ENCODE measurements around the gene AKT1S1.

Gene AKT1S1

DNA sequence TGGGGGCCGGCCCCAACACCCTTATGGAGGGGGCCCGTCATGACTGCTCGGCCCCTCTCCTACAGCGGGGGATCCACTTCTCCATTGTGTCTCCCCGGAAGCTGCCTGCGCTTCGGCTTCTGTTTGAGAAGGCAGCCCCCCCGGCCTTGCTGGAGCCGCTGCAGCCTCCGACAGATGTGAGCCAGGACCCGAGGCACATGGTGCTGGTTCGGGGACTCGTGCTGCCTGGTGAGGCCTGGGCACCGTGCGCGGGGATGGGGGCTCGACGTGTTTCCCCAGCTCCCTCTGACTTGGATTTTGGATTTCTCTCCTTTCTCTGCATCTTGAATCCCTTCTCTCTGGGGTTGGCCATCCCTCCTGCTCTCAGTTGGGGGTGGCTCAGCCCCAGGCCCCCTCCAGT is 47.4 kb downstream of the AKT1S1 start:
- H4K8ac ChIP-seq (ENCODE audit: low read depth, low read length): no peak overlapping the region
- peaks cover 5% of the 10 kb centered on the region for H3K79me1 ChIP-seq (ENCODE audit: low read length)
- no peak overlapping the region for H4K5ac ChIP-seq (ENCODE audit: low read length)
- no peaks in the 10 kb centered on the region for H3K27me3 ChIP-seq (ENCODE audit: insufficient read depth, low read length, poor library complexity)
- H3K56ac ChIP-seq (ENCODE audit: low read length): no peak overlapping the region
- no peak overlapping the region for H2BK120ac ChIP-seq (ENCODE audit: low read depth, low read length)
- H3K18ac ChIP-seq (ENCODE audit: low read length): no peak overlapping the region
- no peak overlapping the region for H2BK15ac ChIP-seq (replicated peaks; ENCODE audit: low read depth)
- no peak overlapping the region for H2AK5ac ChIP-seq (ENCODE audit: low read length)
- H3K79me2 ChIP-seq (ENCODE audit: control insufficient read depth, insufficient read depth, low read length): no peaks in the 10 kb centered on the region
- H3K36me3 ChIP-seq (ENCODE audit: control insufficient read depth, insufficient read depth, low read length): peaks cover 1% of the 10 kb centered on the region
- H2BK5ac ChIP-seq (ENCODE audit: low read length): no peak overlapping the region
- H3K4ac ChIP-seq (ENCODE audit: low read depth, low read length): no peak overlapping the region
- no peak overlapping the region for H3K4me2 ChIP-seq (ENCODE audit: low read length)
- H3K27ac ChIP-seq (ENCODE audit: low read depth, low read length): no peak overlapping the region
- H3K9ac ChIP-seq (ENCODE audit: low read length): no peak overlapping the region
- DNase-seq: no peak
- H3K23ac ChIP-seq (ENCODE audit: low read length): no peak overlapping the region
- H3K4me3 ChIP-seq (ENCODE audit: low read length): no peak overlapping the region
- no CpG with 5 or more reads among the region's 18 CpGs for WGBS (ENCODE audit: extremely low coverage, insufficient coverage, low lambda C conversion rate)
- no peaks in the 10 kb centered on the region for H3K4me1 ChIP-seq (ENCODE audit: control insufficient read depth, low read depth, low read length)

DNA sequence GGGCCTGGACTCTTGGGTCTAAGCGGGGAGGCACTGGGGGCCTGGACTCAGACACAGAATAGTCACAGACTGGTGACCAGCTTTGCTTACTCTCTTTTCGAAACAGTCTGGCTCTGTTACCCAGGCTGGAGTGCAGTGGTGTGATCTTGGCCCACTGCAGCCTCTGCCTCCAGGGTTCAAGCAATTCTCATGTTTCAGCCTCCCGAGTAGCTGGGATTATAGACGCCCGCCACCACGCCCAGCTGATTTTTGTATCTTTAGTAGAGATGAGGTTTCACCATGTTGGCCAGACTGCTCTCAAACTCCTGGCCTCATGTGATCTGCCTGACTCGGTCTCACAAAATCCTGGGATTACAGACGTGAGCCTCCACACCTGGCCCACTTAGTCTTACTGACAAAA is 48.0 kb downstream of the AKT1S1 start:
- Histone ChIP-seq H3K4me2 (ENCODE audit: low read length) (no peak overlapping the region), H4K5ac (ENCODE audit: low read length) (no peak overlapping the region), H2BK15ac (replicated peaks; ENCODE audit: low read depth) (no peak overlapping the region), H3K4ac (ENCODE audit: low read depth, low read length) (no peak overlapping the region), H3K36me3 (ENCODE audit: control insufficient read depth, insufficient read depth, low read length) (peaks cover 1% of the 10 kb centered on the region), H3K4me1 (ENCODE audit: control insufficient read depth, low read depth, low read length) (no peaks in the 10 kb centered on the region), H3K4me3 (ENCODE audit: low read length) (no peak overlapping the region), H3K18ac (ENCODE audit: low read length) (no peak overlapping the region), H3K23ac (ENCODE audit: low read length) (no peak overlapping the region), H2AK5ac (ENCODE audit: low read length) (no peak overlapping the region), H3K79me1 (ENCODE audit: low read length) (peaks cover 5% of the 10 kb centered on the region), H2BK5ac (ENCODE audit: low read length) (no peak overlapping the region), H3K56ac (ENCODE audit: low read length) (no peak overlapping the region), H3K27me3 (ENCODE audit: insufficient read depth, low read length, poor library complexity) (no peaks in the 10 kb centered on the region), H4K8ac (ENCODE audit: low read depth, low read length) (no peak overlapping the region), H3K9ac (ENCODE audit: low read length) (no peak overlapping the region), H3K27ac (ENCODE audit: low read depth, low read length) (no peak overlapping the region), H2BK120ac (ENCODE audit: low read depth, low read length) (no peak overlapping the region), H3K79me2 (ENCODE audit: control insufficient read depth, insufficient read depth, low read length) (no peaks in the 10 kb centered on the region)
- no CpG with 5 or more reads among the region's 8 CpGs for WGBS (ENCODE audit: extremely low coverage, insufficient coverage, low lambda C conversion rate)
- DNase-seq: no peak

GRCh38 chr19:49827034-49827433 is 50.1 kb downstream of the AKT1S1 start:
- no peak overlapping the region for H4K8ac ChIP-seq (ENCODE audit: low read depth, low read length)
- H3K4me1 ChIP-seq (ENCODE audit: control insufficient read depth, low read depth, low read length): no peaks in the 10 kb centered on the region
- peaks cover 2% of the 10 kb centered on the region for H3K36me3 ChIP-seq (ENCODE audit: control insufficient read depth, insufficient read depth, low read length)
- H4K5ac ChIP-seq (ENCODE audit: low read length): no peak overlapping the region
- no CpG with 5 or more reads among the region's 14 CpGs for WGBS (ENCODE audit: extremely low coverage, insufficient coverage, low lambda C conversion rate)
- no peaks in the 10 kb centered on the region for H3K27me3 ChIP-seq (ENCODE audit: insufficient read depth, low read length, poor library complexity)
- no peak for DNase-seq
- H2BK15ac ChIP-seq (replicated peaks; ENCODE audit: low read depth): no peak overlapping the region
- H3K56ac ChIP-seq (ENCODE audit: low read length): no peak overlapping the region
- no peak overlapping the region for H2AK5ac ChIP-seq (ENCODE audit: low read length)
- H3K4me3 ChIP-seq (ENCODE audit: low read length): no peak overlapping the region
- no peak overlapping the region for H3K4me2 ChIP-seq (ENCODE audit: low read length)
- peaks cover 11% of the 10 kb centered on the region for H3K79me1 ChIP-seq (ENCODE audit: low read length)
- H3K9ac ChIP-seq (ENCODE audit: low read length): no peak overlapping the region
- H2BK120ac ChIP-seq (ENCODE audit: low read depth, low read length): no peak overlapping the region
- H3K27ac ChIP-seq (ENCODE audit: low read depth, low read length): no peak overlapping the region
- no peak overlapping the region for H3K23ac ChIP-seq (ENCODE audit: low read length)
- H3K18ac ChIP-seq (ENCODE audit: low read length): no peak overlapping the region
- no peak overlapping the region for H3K4ac ChIP-seq (ENCODE audit: low read depth, low read length)
- peaks cover 3% of the 10 kb centered on the region for H3K79me2 ChIP-seq (ENCODE audit: control insufficient read depth, insufficient read depth, low read length)
- no peak overlapping the region for H2BK5ac ChIP-seq (ENCODE audit: low read length)

GRCh38 chr19:49824662-49825061 is 52.5 kb downstream of the AKT1S1 start:
- H3K4me3 ChIP-seq (ENCODE audit: low read length): no peak overlapping the region
- H3K56ac ChIP-seq (ENCODE audit: low read length): no peak overlapping the region
- H3K27me3 ChIP-seq (ENCODE audit: insufficient read depth, low read length, poor library complexity): no peaks in the 10 kb centered on the region
- H2AK5ac ChIP-seq (ENCODE audit: low read length): no peak overlapping the region
- no peak overlapping the region for H3K23ac ChIP-seq (ENCODE audit: low read length)
- H3K36me3 ChIP-seq (ENCODE audit: control insufficient read depth, insufficient read depth, low read length): peaks cover 2% of the 10 kb centered on the region
- H3K27ac ChIP-seq (ENCODE audit: low read depth, low read length): no peak overlapping the region
- H2BK120ac ChIP-seq (ENCODE audit: low read depth, low read length): no peak overlapping the region
- H3K79me2 ChIP-seq (ENCODE audit: control insufficient read depth, insufficient read depth, low read length): peaks cover 3% of the 10 kb centered on the region
- H4K5ac ChIP-seq (ENCODE audit: low read length): no peak overlapping the region
- no CpG with 5 or more reads among the region's 6 CpGs for WGBS (ENCODE audit: extremely low coverage, insufficient coverage, low lambda C conversion rate)
- no peak overlapping the region for H2BK5ac ChIP-seq (ENCODE audit: low read length)
- no peak overlapping the region for H3K4ac ChIP-seq (ENCODE audit: low read depth, low read length)
- H2BK15ac ChIP-seq (replicated peaks; ENCODE audit: low read depth): no peak overlapping the region
- H3K4me2 ChIP-seq (ENCODE audit: low read length): no peak overlapping the region
- H3K4me1 ChIP-seq (ENCODE audit: control insufficient read depth, low read depth, low read length): no peaks in the 10 kb centered on the region
- H3K79me1 ChIP-seq (ENCODE audit: low read length): peaks cover 14% of the 10 kb centered on the region
- DNase-seq: no peak
- no peak overlapping the region for H4K8ac ChIP-seq (ENCODE audit: low read depth, low read length)
- no peak overlapping the region for H3K18ac ChIP-seq (ENCODE audit: low read length)
- H3K9ac ChIP-seq (ENCODE audit: low read length): no peak overlapping the region

DNA sequence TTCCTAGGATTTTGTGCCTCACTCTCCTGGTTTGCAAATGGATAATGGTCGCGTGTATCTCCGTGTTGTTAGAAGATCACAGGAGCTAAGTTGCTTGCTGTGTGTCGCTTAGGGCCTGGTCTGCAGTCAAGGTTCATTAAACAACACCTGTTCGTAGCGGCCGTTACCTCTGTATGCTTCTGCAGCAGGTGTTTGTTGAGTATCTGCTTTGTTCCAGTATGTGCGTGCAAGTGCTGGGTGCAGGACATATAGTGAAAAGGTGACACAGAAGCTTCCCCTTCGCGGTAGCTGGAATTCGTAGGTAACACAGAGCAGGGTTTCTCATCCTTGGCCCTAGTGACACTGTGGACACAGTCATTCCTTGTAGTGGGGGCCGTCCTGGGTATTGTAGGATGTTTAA is 53.7 kb downstream of the AKT1S1 start:
- H3K9ac ChIP-seq (ENCODE audit: low read length): no peak overlapping the region
- peaks cover 18% of the 10 kb centered on the region for H3K79me1 ChIP-seq (ENCODE audit: low read length)
- peaks cover 2% of the 10 kb centered on the region for H3K36me3 ChIP-seq (ENCODE audit: control insufficient read depth, insufficient read depth, low read length)
- peaks cover 14% of the 10 kb centered on the region for H3K79me2 ChIP-seq (ENCODE audit: control insufficient read depth, insufficient read depth, low read length)
- H3K4me2 ChIP-seq (ENCODE audit: low read length): no peak overlapping the region
- H3K4ac ChIP-seq (ENCODE audit: low read depth, low read length): no peak overlapping the region
- H4K8ac ChIP-seq (ENCODE audit: low read depth, low read length): no peak overlapping the region
- H3K18ac ChIP-seq (ENCODE audit: low read length): no peak overlapping the region
- H4K5ac ChIP-seq (ENCODE audit: low read length): no peak overlapping the region
- H2BK5ac ChIP-seq (ENCODE audit: low read length): no peak overlapping the region
- no peak overlapping the region for H2BK15ac ChIP-seq (replicated peaks; ENCODE audit: low read depth)
- no peaks in the 10 kb centered on the region for H3K27me3 ChIP-seq (ENCODE audit: insufficient read depth, low read length, poor library complexity)
- no peak overlapping the region for H3K4me3 ChIP-seq (ENCODE audit: low read length)
- H3K56ac ChIP-seq (ENCODE audit: low read length): no peak overlapping the region
- H3K27ac ChIP-seq (ENCODE audit: low read depth, low read length): no peak overlapping the region
- no CpG with 5 or more reads among the region's 12 CpGs for WGBS (ENCODE audit: extremely low coverage, insufficient coverage, low lambda C conversion rate)
- no peaks in the 10 kb centered on the region for H3K4me1 ChIP-seq (ENCODE audit: control insufficient read depth, low read depth, low read length)
- H3K23ac ChIP-seq (ENCODE audit: low read length): no peak overlapping the region
- H2AK5ac ChIP-seq (ENCODE audit: low read length): no peak overlapping the region
- DNase-seq: no peak
- H2BK120ac ChIP-seq (ENCODE audit: low read depth, low read length): no peak overlapping the region

- H3K18ac ChIP-seq (ENCODE audit: low read length): no peak overlapping the region
- DNase-seq: no peak
- WGBS (ENCODE audit: extremely low coverage, insufficient coverage, low lambda C conversion rate): no CpG with 5 or more reads among the region's 10 CpGs
- H4K5ac ChIP-seq (ENCODE audit: low read length): no peak overlapping the region
- peaks cover 12% of the 10 kb centered on the region for H3K79me1 ChIP-seq (ENCODE audit: low read length)
- no peak overlapping the region for H2AK5ac ChIP-seq (ENCODE audit: low read length)
- H3K4me3 ChIP-seq (ENCODE audit: low read length): no peak overlapping the region
- no peak overlapping the region for H3K23ac ChIP-seq (ENCODE audit: low read length)
- peaks cover 2% of the 10 kb centered on the region for H3K36me3 ChIP-seq (ENCODE audit: control insufficient read depth, insufficient read depth, low read length)
- no peak overlapping the region for H3K27ac ChIP-seq (ENCODE audit: low read depth, low read length)
- H2BK120ac ChIP-seq (ENCODE audit: low read depth, low read length): no peak overlapping the region
- no peak overlapping the region for H2BK5ac ChIP-seq (ENCODE audit: low read length)
- H3K79me2 ChIP-seq (ENCODE audit: control insufficient read depth, insufficient read depth, low read length): peaks cover 14% of the 10 kb centered on the region
- no peaks in the 10 kb centered on the region for H3K4me1 ChIP-seq (ENCODE audit: control insufficient read depth, low read depth, low read length)
- H3K4me2 ChIP-seq (ENCODE audit: low read length): no peak overlapping the region
- H4K8ac ChIP-seq (ENCODE audit: low read depth, low read length): no peak overlapping the region
- no peaks in the 10 kb centered on the region for H3K27me3 ChIP-seq (ENCODE audit: insufficient read depth, low read length, poor library complexity)
- H3K9ac ChIP-seq (ENCODE audit: low read length): no peak overlapping the region
- H2BK15ac ChIP-seq (replicated peaks; ENCODE audit: low read depth): no peak overlapping the region
- no peak overlapping the region for H3K4ac ChIP-seq (ENCODE audit: low read depth, low read length)
- no peak overlapping the region for H3K56ac ChIP-seq (ENCODE audit: low read length)
Observed at GRCh38 chr19:49820125-49820524, 57.0 kb downstream of the AKT1S1 start.
